Stimulated activated naive CD8-positive, alpha-beta T cell treated with anti-CD3 and anti-CD28 coated beads, Interleukin-15, amount 100 ng/mL, for 72 hours (primary cell): Measurements from ENCODE around the gene WAPL.
A peak's percentile ranks its signal among the peaks of the same experiment; 100 is the strongest.
"Not testable (repeated sequence)": the region's sequence is repeated elsewhere in the genome, so short reads cannot be mapped to it uniquely, and the experiment has no call there.

Source experiments
- ATAC-seq: fragments of 150-1000 bp; cut with Tn5 transposase; 2 replicates; pipeline ENCODE4 v1.10.0; 2021; ENCODE audit warnings: mild to moderate bottlenecking, moderate library complexity
- DNase-seq, 2 donors: peaks; one replicate each; pipeline ENCODE4 v3.0.0; 2021 to 2022
- H3K27ac Mint-ChIP-seq, 2 donors: one replicate each; pipeline ENCODE4 v1.8.0; 2022; ENCODE audit warnings: mild to moderate bottlenecking in 2 of 2, mixed read lengths in 2 of 2, moderate library complexity in 2 of 2
- H3K27me3 Mint-ChIP-seq: one replicate; pipeline ENCODE4 v1.8.0; 2022; ENCODE audit warnings: mixed read lengths
- H3K4me1 Mint-ChIP-seq: one replicate; pipeline ENCODE4 v1.8.0; 2022; ENCODE audit warnings: mild to moderate bottlenecking, mixed read lengths
- H3K4me3 Mint-ChIP-seq, 2 donors: one replicate each; pipeline ENCODE4 v1.8.0; 2022; ENCODE audit warnings: mild to moderate bottlenecking in 2 of 2, mixed read lengths in 2 of 2, moderate library complexity in 1 of 2
- H3K9me3 Mint-ChIP-seq, 2 donors: one replicate each; pipeline ENCODE4 v1.8.0; 2022; ENCODE audit warnings: mixed read lengths in 2 of 2

The WAPL gene

GRCh38 chr10:86535132-86535882, 13.7 kb upstream of the WAPL start:
- Mint-ChIP-seq H3K27me3 (no peaks in the 10 kb centered on the region), H3K27ac (peak overlapping the region in 1 of 2 donors; percentile 7), H3K9me3 (peaks cover 0 to 6% of the 10 kb centered on the region in 2 donors), H3K4me3 (peak overlapping the region; percentile 22 to 39), H3K4me1 (peaks cover 32% of the 10 kb centered on the region)
- no peak for DNase-seq
- peak; percentile 31 for ATAC-seq

- Mint-ChIP-seq H3K27me3 (no peaks in the 10 kb centered on the region), H3K4me1 (peaks cover 13% of the 10 kb centered on the region), H3K4me3 (no peak overlapping the region), H3K27ac (peak overlapping the region in 1 of 2 donors; percentile 71), H3K9me3 (peaks cover 0 to 2% of the 10 kb centered on the region in 2 donors)
- DNase-seq (no peak), ATAC-seq (no peak)
Observed at GRCh38 chr10:86533328-86533727, 11.7 kb upstream of the WAPL start.

GRCh38 chr10:86528736-86529135, 7.1 kb upstream of the WAPL start:
- not testable (repeated sequence) for ATAC-seq, H3K9me3 Mint-ChIP-seq, DNase-seq, H3K27ac Mint-ChIP-seq, H3K4me3 Mint-ChIP-seq, H3K27me3 Mint-ChIP-seq
- peaks cover 17% of the 10 kb centered on the region for H3K4me1 Mint-ChIP-seq

GRCh38 chr10:86526606-86527005, 5.0 kb upstream of the WAPL start:
- DNase-seq = no peak
- Mint-ChIP-seq H3K27ac (no peak overlapping the region), H3K4me1 (peaks cover 33% of the 10 kb centered on the region), H3K9me3 (no peaks in the 10 kb centered on the region), H3K27me3 (no peaks in the 10 kb centered on the region), H3K4me3 (no peak overlapping the region)
- ATAC-seq = no peak

- H3K9me3 Mint-ChIP-seq, H3K27me3 Mint-ChIP-seq, DNase-seq, ATAC-seq, H3K4me3 Mint-ChIP-seq: not testable (repeated sequence)
- Mint-ChIP-seq H3K27ac (peak overlapping the region in 1 of 2 donors; percentile 34), H3K4me1 (peaks cover 36% of the 10 kb centered on the region)
Observed at GRCh38 chr10:86525713-86526112, 4.1 kb upstream of the WAPL start.

GRCh38 chr10:86524225-86524962, 2.8 kb upstream of the WAPL start:
- H3K9me3 Mint-ChIP-seq = no peaks in the 10 kb centered on the region
- ATAC-seq = no peak
- no peak for DNase-seq

GRCh38 chr10:86523348-86523747, 1.8 kb upstream of the WAPL start:
- H3K4me1 Mint-ChIP-seq = peaks cover 51% of the 10 kb centered on the region
- ATAC-seq = no peak
- no peaks in the 10 kb centered on the region for H3K27me3 Mint-ChIP-seq
- DNase-seq = no peak
- H3K9me3 Mint-ChIP-seq = no peaks in the 10 kb centered on the region
- H3K27ac Mint-ChIP-seq = no peak overlapping the region
- H3K4me3 Mint-ChIP-seq = peak overlapping the region; percentile 87 to 95

More at GRCh38 chr10:86524225-86524962, 2.8 kb upstream of the WAPL start:
- H3K4me1 Mint-ChIP-seq = peaks cover 44% of the 10 kb centered on the region
- H3K27ac Mint-ChIP-seq = peak overlapping the region in 1 of 2 donors; percentile 34
- H3K4me3 Mint-ChIP-seq = no peak overlapping the region
- no peaks in the 10 kb centered on the region for H3K27me3 Mint-ChIP-seq

DNA sequence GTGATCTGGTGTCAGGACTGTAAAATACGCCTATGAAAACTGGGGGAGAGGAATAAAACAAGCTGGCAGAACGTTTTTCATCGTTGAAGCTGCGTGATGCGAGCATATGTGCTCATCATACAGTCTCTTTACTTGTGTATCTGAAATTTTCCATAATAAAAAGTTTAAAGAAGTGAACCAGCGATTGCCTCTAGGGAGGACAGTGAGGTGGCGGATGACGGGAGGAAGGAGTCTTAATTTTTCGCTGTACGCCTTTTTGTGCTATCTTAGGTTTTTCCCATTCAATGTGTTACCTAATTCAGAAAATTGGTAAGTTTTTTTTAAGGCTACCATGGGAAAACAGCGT, 891 bp upstream of the WAPL start:
- DNase-seq (no peak), ATAC-seq (no peak)
- Mint-ChIP-seq H3K4me3 (peak overlapping the region; percentile 87 to 95), H3K27ac (peak overlapping the region; percentile 75 to 95), H3K4me1 (peaks cover 57% of the 10 kb centered on the region), H3K27me3 (no peaks in the 10 kb centered on the region), H3K9me3 (no peaks in the 10 kb centered on the region)

DNA sequence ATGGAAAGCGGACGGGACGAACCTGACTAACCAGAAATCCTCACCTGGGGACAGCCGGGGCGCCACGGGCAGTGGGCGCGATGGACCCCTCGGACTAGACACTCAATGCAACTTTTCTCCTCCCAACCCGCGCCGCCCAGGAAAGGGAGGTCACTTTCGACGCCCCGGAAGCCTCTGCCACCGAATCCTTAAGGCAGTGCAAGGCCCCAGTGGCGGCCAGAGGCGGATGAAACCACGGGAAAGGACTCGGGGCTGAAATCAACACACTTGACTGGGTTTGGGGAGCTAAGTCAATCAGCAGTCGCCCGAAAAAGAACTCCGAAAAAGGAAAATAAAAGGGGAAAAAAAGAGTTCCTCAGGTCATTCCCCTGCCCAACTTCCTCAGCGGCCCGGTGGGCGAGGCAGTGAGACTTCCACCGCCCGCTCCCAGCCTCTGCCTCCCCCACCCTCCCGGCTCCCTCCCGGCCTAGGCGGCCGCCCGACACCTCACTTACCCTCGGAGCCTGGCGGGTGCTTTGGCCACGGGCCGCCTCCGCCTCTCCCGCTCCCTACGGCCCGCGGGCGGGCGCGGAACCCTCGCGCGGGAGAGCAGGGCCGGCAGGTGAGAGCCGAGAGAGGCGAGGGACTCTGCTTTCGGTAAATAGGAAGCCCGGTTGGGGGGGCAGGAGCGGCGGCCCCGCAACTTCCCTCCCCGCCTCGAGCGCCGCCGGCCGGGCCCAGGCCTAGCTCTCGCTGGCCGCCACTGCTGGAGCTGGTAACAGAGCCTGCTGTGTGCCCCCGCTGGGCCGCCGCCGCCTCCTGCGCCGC, 518 bp downstream of the WAPL start:
- H3K27ac Mint-ChIP-seq = peak overlapping the region; percentile 95
- H3K27me3 Mint-ChIP-seq = no peaks in the 10 kb centered on the region
- H3K4me1 Mint-ChIP-seq = peaks cover 71% of the 10 kb centered on the region
- peak; percentile 39 for ATAC-seq
- H3K4me3 Mint-ChIP-seq = peak overlapping the region; percentile 94 to 95
- no peaks in the 10 kb centered on the region for H3K9me3 Mint-ChIP-seq
- peak; percentile 21 to 31 for DNase-seq

DNA sequence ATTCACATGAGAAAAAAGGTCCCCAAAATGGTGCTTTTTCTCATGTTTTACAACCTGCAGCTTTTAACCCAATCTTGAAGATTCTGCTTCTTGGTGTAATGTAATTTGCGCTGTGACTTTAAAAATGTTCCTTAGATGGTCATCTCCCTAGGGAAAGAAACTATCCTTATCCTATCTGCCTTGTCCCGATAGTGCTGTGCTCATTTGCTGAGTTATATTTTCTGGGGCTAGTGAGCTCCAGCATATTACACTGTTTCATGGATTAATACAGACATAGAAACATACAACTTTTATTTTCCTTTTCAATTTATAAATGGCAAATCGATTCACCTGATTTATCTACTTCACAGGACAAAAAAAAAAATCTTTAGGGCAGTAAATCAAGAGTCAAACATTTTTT, 2.8 kb downstream of the WAPL start:
- no peak for ATAC-seq
- peak overlapping the region; percentile 4 to 42 for H3K4me3 Mint-ChIP-seq
- no peaks in the 10 kb centered on the region for H3K27me3 Mint-ChIP-seq
- H3K4me1 Mint-ChIP-seq = peaks cover 76% of the 10 kb centered on the region
- no peak overlapping the region for H3K27ac Mint-ChIP-seq
- no peaks in the 10 kb centered on the region for H3K9me3 Mint-ChIP-seq
- DNase-seq = no peak

DNA sequence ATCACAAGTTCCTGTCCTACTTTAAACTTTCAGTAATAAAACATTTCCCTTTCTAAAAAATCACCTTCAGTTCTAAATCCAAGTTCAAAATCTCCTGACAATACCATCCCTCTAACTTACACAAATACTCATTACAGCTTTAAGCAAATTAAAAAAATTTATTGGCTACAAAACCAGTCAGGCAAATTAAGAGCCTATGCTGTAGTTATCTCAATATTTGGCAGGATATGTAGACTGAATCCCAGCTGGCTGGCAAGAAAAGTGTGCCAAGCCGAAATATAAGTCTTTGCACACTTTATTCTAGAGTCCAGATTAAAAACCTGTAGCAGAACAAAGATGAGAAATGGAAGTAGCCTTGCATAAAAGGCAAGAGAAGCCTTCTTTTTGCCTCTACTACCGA, 9.5 kb downstream of the WAPL start:
- H3K27me3 Mint-ChIP-seq = no peaks in the 10 kb centered on the region
- DNase-seq (no peak), ATAC-seq (no peak)
- peaks cover 52% of the 10 kb centered on the region for H3K4me1 Mint-ChIP-seq
- H3K4me3 Mint-ChIP-seq = no peak overlapping the region
- H3K27ac Mint-ChIP-seq = no peak overlapping the region
- no peaks in the 10 kb centered on the region for H3K9me3 Mint-ChIP-seq

GRCh38 chr10:86511027-86511865, 10.3 kb downstream of the WAPL start:
- Mint-ChIP-seq H3K9me3 (no peaks in the 10 kb centered on the region), H3K27ac (no peak overlapping the region), H3K27me3 (no peaks in the 10 kb centered on the region), H3K4me3 (no peak overlapping the region), H3K4me1 (peaks cover 43% of the 10 kb centered on the region)
- no peak for DNase-seq
- no peak for ATAC-seq

GRCh38 chr10:86509145-86509544, 12.4 kb downstream of the WAPL start:
- no peak overlapping the region for H3K4me3 Mint-ChIP-seq
- peaks cover 27% of the 10 kb centered on the region for H3K4me1 Mint-ChIP-seq
- no peaks in the 10 kb centered on the region for H3K9me3 Mint-ChIP-seq

GRCh38 chr10:86508217-86508616, 13.4 kb downstream of the WAPL start:
- Mint-ChIP-seq H3K4me3 (no peak overlapping the region), H3K27ac (no peak overlapping the region), H3K9me3 (no peaks in the 10 kb centered on the region), H3K27me3 (no peaks in the 10 kb centered on the region), H3K4me1 (peaks cover 23% of the 10 kb centered on the region)
- ATAC-seq (no peak), DNase-seq (no peak)

More at GRCh38 chr10:86509145-86509544, 12.4 kb downstream of the WAPL start:
- ATAC-seq (no peak), DNase-seq (no peak)
- Mint-ChIP-seq H3K27me3 (no peaks in the 10 kb centered on the region), H3K27ac (no peak overlapping the region)

DNA sequence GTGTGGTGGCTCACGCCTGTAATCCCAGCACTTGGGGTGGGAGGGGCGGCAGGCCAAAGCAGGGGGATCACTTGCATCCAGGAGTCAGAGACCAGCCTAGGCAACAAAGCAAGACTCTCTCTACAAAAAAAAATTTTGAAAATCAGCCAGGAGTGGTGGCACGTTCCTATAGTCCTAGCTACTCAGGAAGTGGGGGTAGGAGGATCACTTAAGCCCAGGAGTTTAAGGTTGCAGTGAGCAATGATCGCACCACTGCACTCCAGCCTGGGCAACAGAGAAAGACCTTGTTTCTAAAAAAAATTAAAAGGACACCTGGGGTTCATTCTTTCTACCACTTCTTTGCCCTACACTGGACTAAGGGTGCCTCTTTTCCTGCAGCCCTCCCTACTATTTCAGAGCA, 15.1 kb downstream of the WAPL start:
- H3K27ac Mint-ChIP-seq = peak overlapping the region in 1 of 2 donors; percentile 51
- no peak overlapping the region for H3K4me3 Mint-ChIP-seq
- no peaks in the 10 kb centered on the region for H3K27me3 Mint-ChIP-seq
- ATAC-seq = no peak
- no peaks in the 10 kb centered on the region for H3K9me3 Mint-ChIP-seq
- peaks cover 22% of the 10 kb centered on the region for H3K4me1 Mint-ChIP-seq
- no peak for DNase-seq
